HepG2 (cell line): ENCODE measurements around the gene ZFAND2B. TPM values are rescaled to one million over a fixed set of nuclear protein-coding genes. Genes with fewer than 3 reads are reported as not detected.

Source experiments
- DPF2 ChIP-seq: sonication (generic); formaldehyde crosslinking; IDR thresholded peaks from 2 replicates; pipeline ENCODE4 v1.4.0; 2020; ENCODE audit warnings: mild to moderate bottlenecking, low read depth, missing genetic modification reagents, borderline replicate concordance
- FOXK1 ChIP-seq: sonication (generic); formaldehyde crosslinking; IDR thresholded peaks from 2 replicates; pipeline ENCODE4 v1.4.0; 2020; ENCODE audit warnings: low read depth, missing genetic modification reagents, borderline replicate concordance
- KLF11 ChIP-seq: IDR thresholded peaks from 2 replicates; pipeline ENCODE4 v1.6.1; 2016; ENCODE audit warnings: missing compliant biosample characterization
- LRRFIP1 ChIP-seq: sonication (generic); formaldehyde crosslinking; conservative IDR thresholded peaks from 2 replicates; pipeline ENCODE4 v1.4.0; 2020; ENCODE audit warnings: missing genetic modification reagents
- POLR2G ChIP-seq: fragments of 200-400 bp; formaldehyde crosslinking; IDR thresholded peaks from 2 replicates; pipeline ENCODE4 v1.6.1; 2018; ENCODE audit warnings: mild to moderate bottlenecking, low read depth, low read length, moderate library complexity
- REST ChIP-seq, 2 experiments: IDR thresholded peaks; 2 replicates each; pipeline ENCODE4 v1.6.1; 2011 to 2012; ENCODE audit warnings: low read length in 2 of 2, borderline replicate concordance in 1 of 2, low read depth in 1 of 2, mild to moderate bottlenecking in 1 of 2, moderate library complexity in 1 of 2
- SIN3B ChIP-seq: fragments of 150-350 bp; IDR thresholded peaks from 2 replicates; pipeline ENCODE4 v1.6.1; 2014; ENCODE audit warnings: low read length
- TFAP4 ChIP-seq: sonication (generic); IDR thresholded peaks from 2 replicates; pipeline ENCODE4 v1.6.1; 2016; ENCODE audit warnings: low read depth, borderline replicate concordance
- TMF1 ChIP-seq: sonication (generic); formaldehyde crosslinking; IDR thresholded peaks from 2 replicates; pipeline ENCODE4 v1.8.1; 2022; ENCODE audit warnings: low read depth, missing genetic modification reagents
- ZBTB3 ChIP-seq: sonication (generic); formaldehyde crosslinking; IDR thresholded peaks from 2 replicates; pipeline ENCODE4 v1.4.0; 2020; ENCODE audit warnings: low read depth, mild to moderate bottlenecking, moderate library complexity, missing genetic modification reagents, borderline replicate concordance
- ZFP36L1 ChIP-seq: sonication (generic); formaldehyde crosslinking; IDR thresholded peaks from 2 replicates; pipeline ENCODE4 v1.8.0; 2022; ENCODE audit warnings: mild to moderate bottlenecking, missing genetic modification reagents, moderate library complexity
- ZNF18 ChIP-seq: sonication (generic); formaldehyde crosslinking; IDR thresholded peaks from 2 replicates; pipeline ENCODE4 v1.8.0; 2022; ENCODE audit warnings: mild to moderate bottlenecking, missing genetic modification reagents; ENCODE audit not compliant: insufficient replicate concordance
- ZNF256 ChIP-seq: sonication (generic); formaldehyde crosslinking; conservative IDR thresholded peaks from 2 replicates; pipeline ENCODE4 v1.4.0; 2020; ENCODE audit warnings: missing genetic modification reagents
- ZNF430 ChIP-seq: sonication (generic); formaldehyde crosslinking; IDR thresholded peaks from 2 replicates; pipeline ENCODE4 v1.9.0; 2021; ENCODE audit warnings: mild to moderate bottlenecking, missing genetic modification reagents
- ZNF513 ChIP-seq: sonication (generic); formaldehyde crosslinking; conservative IDR thresholded peaks from 2 replicates; pipeline ENCODE4 v1.5.0; 2020; ENCODE audit warnings: missing genetic modification reagents
- ZNF761 ChIP-seq: sonication (generic); formaldehyde crosslinking; conservative IDR thresholded peaks from 2 replicates; pipeline ENCODE4 v1.4.0; 2020; ENCODE audit warnings: mild to moderate bottlenecking, missing genetic modification reagents
- ZSCAN29 ChIP-seq: sonication (generic); formaldehyde crosslinking; conservative IDR thresholded peaks from 2 replicates; pipeline ENCODE4 v1.4.0; 2020; ENCODE audit warnings: mild to moderate bottlenecking, missing genetic modification reagents
- polyA plus RNA-seq, 8 experiments: library from polyadenylated mRNA; depleted of rRNA in 3 of 8; stranded (reverse) in 7 of 8; unstranded in 1 of 8; fragments of >200 nt; fragmentation: Illumina TruSeq in 4 of 8; extraction: Trizol in 4 of 8; gene quantifications; 2 replicates each; pipeline versions ENCODE4 v1.2.1 to v1.2.3, GENCODE V29; 2011 to 2016; ENCODE audit warnings: low read depth in 4 of 8, missing spikeins in 1 of 8, mixed read lengths in 1 of 8; ENCODE audit not compliant: insufficient read depth in 1 of 8
- total RNA-seq, 5 experiments: library from RNA; depleted of rRNA; stranded (reverse); fragments of >200 nt; fragmentation: Illumina TruSeq; extraction: Trizol; gene quantifications; 2 replicates each; pipeline ENCODE4 v1.2.3, GENCODE V29; 2016; ENCODE audit warnings: low read depth in 1 of 5

Gene ZFAND2B
- total and polyA plus RNA-seq, 2 of the 13 experiments (the other 11 are each of a cell fraction or from before 2014, with no cell fraction given), result 53.3 to 115 TPM

- TF ChIP-seq ZNF513 (CRISPR knock-in tag), result no peak
- TF ChIP-seq DPF2 (CRISPR knock-in tag), result peak; percentile 68; the same call in 1 of the 2 replicates
- no peak for TF ChIP-seq KLF11 (CRISPR knock-in tag)
- TF ChIP-seq ZNF256 (CRISPR knock-in tag), result no peak
- TF ChIP-seq ZNF761 (CRISPR knock-in tag), result no peak
- 0 out of 2 replicates have a peak, but pooled peaks have one; percentile 43 for TF ChIP-seq SIN3B
- no peak for TF ChIP-seq ZNF18 (CRISPR knock-in tag)
- no peak for TF ChIP-seq LRRFIP1
- TF ChIP-seq ZFP36L1 (CRISPR knock-in tag), result peak; percentile 83; the same call in 1 of the 2 replicates
- peak; percentile 75; the same call in 1 of the 2 replicates for TF ChIP-seq ZNF430 (CRISPR knock-in tag)
- TF ChIP-seq ZBTB3 (CRISPR knock-in tag), result peak; percentile 98
- TF ChIP-seq FOXK1, result peak; percentile 77; the same call in 1 of the 2 replicates
- TF ChIP-seq ZSCAN29 (CRISPR knock-in tag), result 0 out of 2 replicates have a peak, but pooled peaks have one; percentile 7
- TF ChIP-seq REST (IDR thresholded peaks at IDR 0.05; ENCODE audit: borderline replicate concordance in 1 of 2, low read depth in 1 of 2, low read length in 2 of 2), result peak in 1 of 2 experiments; percentile 24; a peak in 1 of 4 replicates
- peak; percentile 93 for TF ChIP-seq TFAP4
- peak; percentile 88 for TF ChIP-seq POLR2G
- TF ChIP-seq TMF1 (CRISPR knock-in tag), result peak; percentile 74
Measured at GRCh38 chr2:219249203-219249980, 42.8 kb downstream of the ZFAND2B start (continued).
